K562 (cell line): ENCODE measurements around the gene MSH2. TPM values are rescaled to one million over a fixed set of nuclear protein-coding genes. Genes with fewer than 3 reads are reported as not detected.
A peak's percentile ranks its signal among the peaks of the same experiment; 100 is the strongest.

Experiments used
- BRD9 ChIP-seq: fragments of 450-650 bp; IDR thresholded peaks from 2 replicates; pipeline ENCODE4 v1.6.1; 2018; ENCODE audit warnings: low read depth; ENCODE audit not compliant: partially characterized antibody
- CBX3 ChIP-seq, 2 experiments: IDR thresholded peaks; 1 replicate in 1 of 2; 2 replicates in 1 of 2; pipeline ENCODE4 v1.6.1; 2012; ENCODE audit warnings: inconsistent platforms in 2 of 2, low read length in 2 of 2, borderline replicate concordance in 1 of 2, control low read depth in 1 of 2
- CCNT2 ChIP-seq: IDR thresholded peaks from 2 replicates; pipeline ENCODE4 v1.6.1; 2011; ENCODE audit warnings: borderline replicate concordance, low read depth, mild to moderate bottlenecking, moderate library complexity, mixed read lengths, low read length; ENCODE audit not compliant: insufficient read length; ENCODE audit errors: extremely low read depth
- CXXC5 ChIP-seq: fragments of 250-450 bp; sonication (Bioruptor Pico); IDR thresholded peaks from 2 replicates; pipeline ENCODE4 v1.8.0; 2022; ENCODE audit warnings: inconsistent platforms, mild to moderate bottlenecking, moderate library complexity
- FOS ChIP-seq: IDR thresholded peaks from 3 replicates; pipeline ENCODE4 v1.6.1; 2011; ENCODE audit not compliant: insufficient read length; ENCODE audit errors: extremely low read depth
- HMGN3 ChIP-seq: IDR thresholded peaks from 2 replicates; pipeline ENCODE4 v1.6.1; 2011; ENCODE audit warnings: borderline replicate concordance, low read depth, mild to moderate bottlenecking, mixed read lengths, low read length; ENCODE audit not compliant: insufficient read length; ENCODE audit errors: extremely low read depth
- MTA3 ChIP-seq: fragments of 450-650 bp; formaldehyde crosslinking; IDR thresholded peaks from 2 replicates; pipeline ENCODE4 v1.6.1; 2017; ENCODE audit warnings: mild to moderate bottlenecking, borderline replicate concordance
- MYNN ChIP-seq, 2 experiments: sonication (generic); formaldehyde crosslinking in 1 of 2; IDR thresholded peaks; 2 replicates each; pipeline versions ENCODE4 v1.5.0 to v1.6.1; 2016 to 2020; ENCODE audit warnings: antibody characterized with exemption in 1 of 2, missing genetic modification reagents in 1 of 2
- PHB2 ChIP-seq: fragments of 450-650 bp; IDR thresholded peaks from 2 replicates; pipeline ENCODE4 v1.6.1; 2017; ENCODE audit warnings: low read depth
- PURB ChIP-seq: sonication (generic); formaldehyde crosslinking; IDR thresholded peaks from 2 replicates; pipeline ENCODE4 v1.9.0; 2021; ENCODE audit warnings: low read depth, mild to moderate bottlenecking, missing genetic modification reagents
- SIRT6 ChIP-seq: IDR thresholded peaks from one replicate; pipeline ENCODE4 v1.6.1; 2012; ENCODE audit warnings: low read depth, mild to moderate bottlenecking, control low read depth, inconsistent platforms, low read length, moderate library complexity
- SMAD3 ChIP-seq: fragments of 450-650 bp; formaldehyde crosslinking; conservative IDR thresholded peaks from 2 replicates; pipeline ENCODE4 v1.4.0; 2020; ENCODE audit warnings: mild to moderate bottlenecking
- TARDBP ChIP-seq: fragments of 450-650 bp; IDR thresholded peaks from 2 replicates; pipeline ENCODE4 v1.6.1; 2016
- TEAD4 ChIP-seq, 2 experiments: sonication (generic) in 1 of 2; formaldehyde crosslinking in 1 of 2; IDR thresholded peaks; 2 replicates each; pipeline versions ENCODE4 v1.6.1 to v1.8.0; 2012 to 2022; ENCODE audit warnings: borderline replicate concordance in 1 of 2, inconsistent platforms in 1 of 2, low read length in 1 of 2, mild to moderate bottlenecking in 1 of 2, missing genetic modification reagents in 1 of 2
- ZBTB7A ChIP-seq: IDR thresholded peaks from 2 replicates; pipeline ENCODE4 v1.6.1; 2011; ENCODE audit warnings: low read depth, mild to moderate bottlenecking, low read length, moderate library complexity, borderline replicate concordance; ENCODE audit not compliant: control insufficient read depth
- ZKSCAN8 ChIP-seq: fragments of 200-800 bp; sonication (Bioruptor generic); IDR thresholded peaks from 2 replicates; pipeline ENCODE4 v1.6.1; 2016; ENCODE audit warnings: missing genetic modification characterization, missing compliant biosample characterization
- ZNF644 ChIP-seq: fragments of 200-800 bp; sonication (Bioruptor generic); IDR thresholded peaks from 2 replicates; pipeline ENCODE4 v1.6.1; 2016; ENCODE audit warnings: low read depth, missing genetic modification characterization, missing compliant biosample characterization
- polyA plus RNA-seq, 8 experiments: library from polyadenylated mRNA; depleted of rRNA in 4 of 8; stranded (reverse) in 5 of 8; unstranded in 3 of 8; fragments of >200 nt; fragmentation: Nextera tagmentation in 2 of 8; fragmentation: Illumina TruSeq in 1 of 8; extraction: Ambion mirVana in 2 of 8; extraction: Trizol in 1 of 8; gene quantifications; 2 replicates each; pipeline versions ENCODE4 v1.2.1 to v1.2.3, GENCODE V29; 2011 to 2014; ENCODE audit warnings: inconsistent platforms in 1 of 8, missing spikeins in 1 of 8
- total RNA-seq, 7 experiments: library from RNA; depleted of rRNA in 6 of 7; stranded (reverse); fragments of >200 nt in 6 of 7; fragmentation: Illumina TruSeq in 2 of 7; extraction: Trizol in 2 of 7; gene quantifications; 2 replicates each; pipeline versions ENCODE4 v1.2.1 to v1.2.3, GENCODE V29; 2011 to 2021; ENCODE audit warnings: low replicate concordance in 1 of 7
- TF ChIP-seq, protein P1 (sequence below): fragments of 250-450 bp; sonication (Bioruptor Pico); IDR thresholded peaks from 2 replicates; pipeline ENCODE4 v1.4.0; 2020; ENCODE audit warnings: mild to moderate bottlenecking, moderate library complexity, borderline replicate concordance
- TF ChIP-seq, protein P2 (sequence below): fragments of 450-650 bp; IDR thresholded peaks from 2 replicates; pipeline ENCODE4 v1.6.1; 2016; ENCODE audit warnings: missing biosample characterization, missing genetic modification characterization
- TF ChIP-seq, protein P3 (sequence below): sonication (generic); formaldehyde crosslinking; IDR thresholded peaks from 2 replicates; pipeline ENCODE4 v1.8.0; 2022; ENCODE audit warnings: mild to moderate bottlenecking, missing genetic modification reagents

MSH2 gene
- total and polyA plus RNA-seq, 9 of the 15 experiments (the other 6 are each of a cell fraction or from before 2014, with no cell fraction given), result 51.8 to 139 (median 113) TPM

DNA sequence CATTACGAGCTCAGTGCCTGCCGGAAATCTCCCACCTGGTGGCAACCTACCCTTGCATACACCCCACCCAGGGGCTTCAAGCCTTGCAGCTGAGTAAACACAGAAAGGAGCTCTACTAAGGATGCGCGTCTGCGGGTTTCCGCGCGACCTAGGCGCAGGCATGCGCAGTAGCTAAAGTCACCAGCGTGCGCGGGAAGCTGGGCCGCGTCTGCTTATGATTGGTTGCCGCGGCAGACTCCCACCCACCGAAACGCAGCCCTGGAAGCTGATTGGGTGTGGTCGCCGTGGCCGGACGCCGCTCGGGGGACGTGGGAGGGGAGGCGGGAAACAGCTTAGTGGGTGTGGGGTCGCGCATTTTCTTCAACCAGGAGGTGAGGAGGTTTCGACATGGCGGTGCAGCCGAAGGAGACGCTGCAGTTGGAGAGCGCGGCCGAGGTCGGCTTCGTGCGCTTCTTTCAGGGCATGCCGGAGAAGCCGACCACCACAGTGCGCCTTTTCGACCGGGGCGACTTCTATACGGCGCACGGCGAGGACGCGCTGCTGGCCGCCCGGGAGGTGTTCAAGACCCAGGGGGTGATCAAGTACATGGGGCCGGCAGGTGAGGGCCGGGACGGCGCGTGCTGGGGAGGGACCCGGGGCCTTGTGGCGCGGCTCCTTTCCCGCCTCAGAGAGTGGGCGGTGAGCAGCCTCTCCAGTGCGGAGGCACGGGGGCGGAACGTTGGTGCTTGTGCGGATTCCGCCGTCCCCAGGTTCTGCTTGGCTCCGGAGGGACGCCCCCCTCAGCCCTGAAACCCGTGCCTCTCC is at the start of gene MSH2 (continued):
- TF ChIP-seq SIRT6 (no peak), MTA3 (peak; percentile 68; the same call in 1 of the 2 replicates), BRD9 (no peak), HMGN3 (peak; percentile 75), TARDBP (no peak), ZKSCAN8 (no peak), PHB2 (no peak), FOS (peak; percentile 93), TEAD4 (IDR thresholded peaks at IDR 0.05; ENCODE audit: low read length) (peak; percentile 36; the same call in 1 of the 2 replicates), TEAD4 (CRISPR knock-in tag; IDR thresholded peaks at IDR 0.05; ENCODE audit: borderline replicate concordance) (peak; percentile 97), ZBTB7A (peak; percentile 81), CBX3 (IDR thresholded peaks at IDR 0.05; ENCODE audit: borderline replicate concordance in 1 of 2, low read length in 2 of 2) (0 out of 3 replicates have a peak, but pooled peaks of 1 of the 2 experiments have one; percentile 17), MYNN (IDR thresholded peaks at IDR 0.05) (no peak), MYNN (CRISPR knock-in tag; IDR thresholded peaks at IDR 0.05) (no peak), CXXC5 (peak; percentile 90), SMAD3 (CRISPR knock-in tag) (no peak), ZNF644 (no peak), PURB (no peak), CCNT2 (no peak)
- TF ChIP-seq, protein P1, sequence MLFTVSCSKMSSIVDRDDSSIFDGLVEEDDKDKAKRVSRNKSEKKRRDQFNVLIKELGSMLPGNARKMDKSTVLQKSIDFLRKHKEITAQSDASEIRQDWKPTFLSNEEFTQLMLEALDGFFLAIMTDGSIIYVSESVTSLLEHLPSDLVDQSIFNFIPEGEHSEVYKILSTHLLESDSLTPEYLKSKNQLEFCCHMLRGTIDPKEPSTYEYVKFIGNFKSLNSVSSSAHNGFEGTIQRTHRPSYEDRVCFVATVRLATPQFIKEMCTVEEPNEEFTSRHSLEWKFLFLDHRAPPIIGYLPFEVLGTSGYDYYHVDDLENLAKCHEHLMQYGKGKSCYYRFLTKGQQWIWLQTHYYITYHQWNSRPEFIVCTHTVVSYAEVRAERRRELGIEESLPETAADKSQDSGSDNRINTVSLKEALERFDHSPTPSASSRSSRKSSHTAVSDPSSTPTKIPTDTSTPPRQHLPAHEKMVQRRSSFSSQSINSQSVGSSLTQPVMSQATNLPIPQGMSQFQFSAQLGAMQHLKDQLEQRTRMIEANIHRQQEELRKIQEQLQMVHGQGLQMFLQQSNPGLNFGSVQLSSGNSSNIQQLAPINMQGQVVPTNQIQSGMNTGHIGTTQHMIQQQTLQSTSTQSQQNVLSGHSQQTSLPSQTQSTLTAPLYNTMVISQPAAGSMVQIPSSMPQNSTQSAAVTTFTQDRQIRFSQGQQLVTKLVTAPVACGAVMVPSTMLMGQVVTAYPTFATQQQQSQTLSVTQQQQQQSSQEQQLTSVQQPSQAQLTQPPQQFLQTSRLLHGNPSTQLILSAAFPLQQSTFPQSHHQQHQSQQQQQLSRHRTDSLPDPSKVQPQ (CRISPR knock-in tag), result no peak
- TF ChIP-seq, protein P2, sequence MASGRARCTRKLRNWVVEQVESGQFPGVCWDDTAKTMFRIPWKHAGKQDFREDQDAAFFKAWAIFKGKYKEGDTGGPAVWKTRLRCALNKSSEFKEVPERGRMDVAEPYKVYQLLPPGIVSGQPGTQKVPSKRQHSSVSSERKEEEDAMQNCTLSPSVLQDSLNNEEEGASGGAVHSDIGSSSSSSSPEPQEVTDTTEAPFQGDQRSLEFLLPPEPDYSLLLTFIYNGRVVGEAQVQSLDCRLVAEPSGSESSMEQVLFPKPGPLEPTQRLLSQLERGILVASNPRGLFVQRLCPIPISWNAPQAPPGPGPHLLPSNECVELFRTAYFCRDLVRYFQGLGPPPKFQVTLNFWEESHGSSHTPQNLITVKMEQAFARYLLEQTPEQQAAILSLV (tag), result no peak
- TF ChIP-seq, protein P3, sequence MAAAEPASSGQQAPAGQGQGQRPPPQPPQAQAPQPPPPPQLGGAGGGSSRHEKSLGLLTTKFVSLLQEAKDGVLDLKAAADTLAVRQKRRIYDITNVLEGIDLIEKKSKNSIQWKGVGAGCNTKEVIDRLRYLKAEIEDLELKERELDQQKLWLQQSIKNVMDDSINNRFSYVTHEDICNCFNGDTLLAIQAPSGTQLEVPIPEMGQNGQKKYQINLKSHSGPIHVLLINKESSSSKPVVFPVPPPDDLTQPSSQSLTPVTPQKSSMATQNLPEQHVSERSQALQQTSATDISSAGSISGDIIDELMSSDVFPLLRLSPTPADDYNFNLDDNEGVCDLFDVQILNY (CRISPR knock-in tag), result peak; percentile 87
